WERI-Rb-1 (cell line): Measurements from ENCODE around the gene INPP5E.

Experiments
- DNase-seq: peaks from one replicate; pipeline ENCODE4 v3.0.0-alpha.2; 2020
- H3K27ac ChIP-seq: fragments of 250-450 bp; sonication (Bioruptor Pico); 2 replicates; pipeline ENCODE4 v1.5.1; 2020; ENCODE audit warnings: mild to moderate bottlenecking, moderate library complexity
- H3K27me3 ChIP-seq: fragments of 250-450 bp; sonication (Bioruptor Pico); 2 replicates; pipeline ENCODE4 v1.5.1; 2021; ENCODE audit warnings: mild to moderate bottlenecking, low read depth, moderate library complexity; ENCODE audit not compliant: insufficient read depth, severe bottlenecking
- H3K36me3 ChIP-seq: fragments of 250-450 bp; sonication (Bioruptor Pico); 2 replicates; pipeline ENCODE4 v1.5.1; 2020; ENCODE audit warnings: mild to moderate bottlenecking, moderate library complexity
- H3K4me3 ChIP-seq: 2 replicates; pipeline ENCODE4 v1.5.1; 2011; ENCODE audit warnings: low read depth, mild to moderate bottlenecking, control low read depth, low read length
- H3K9me3 ChIP-seq: fragments of 250-450 bp; sonication (Bioruptor Pico); 2 replicates; pipeline ENCODE4 v1.5.1; 2021; ENCODE audit warnings: mild to moderate bottlenecking, moderate library complexity; ENCODE audit not compliant: severe bottlenecking
- CTCF ChIP-seq: IDR thresholded peaks from 2 replicates; pipeline ENCODE4 v1.5.1; 2011; ENCODE audit warnings: low read depth, mild to moderate bottlenecking, control low read depth, inconsistent platforms, low read length

INPP5E gene

GRCh38 chr9:136441191-136441680, 1.6 kb upstream of the INPP5E start:
- no peaks in the 10 kb centered on the region for H3K27me3 ChIP-seq
- no peak for TF ChIP-seq CTCF
- no peak overlapping the region for H3K27ac ChIP-seq
- no peaks in the 10 kb centered on the region for H3K9me3 ChIP-seq
- no peak for DNase-seq
- peaks cover 83% of the 10 kb centered on the region for H3K36me3 ChIP-seq
- H3K4me3 ChIP-seq: no peak overlapping the region

- Histone ChIP-seq H3K27me3 (no peaks in the 10 kb centered on the region), H3K27ac (peak overlapping the region; percentile 92), H3K36me3 (peaks cover 85% of the 10 kb centered on the region), H3K9me3 (no peaks in the 10 kb centered on the region), H3K4me3 (peak overlapping the region; percentile 62)
- TF ChIP-seq CTCF: no peak
- DNase-seq: peak; percentile 31
These were observed 831 bp downstream of the INPP5E start for GRCh38 chr9:136438548-136439480.

GRCh38 chr9:136437839-136438547, 1.7 kb downstream of the INPP5E start:
- peak overlapping the region; percentile 62 for H3K4me3 ChIP-seq
- DNase-seq: no peak
- TF ChIP-seq CTCF: no peak
- H3K9me3 ChIP-seq: no peaks in the 10 kb centered on the region
- peaks cover 81% of the 10 kb centered on the region for H3K36me3 ChIP-seq
- H3K27ac ChIP-seq: no peak overlapping the region
- no peaks in the 10 kb centered on the region for H3K27me3 ChIP-seq

GRCh38 chr9:136437430-136437829, 2.2 kb downstream of the INPP5E start:
- no peaks in the 10 kb centered on the region for H3K27me3 ChIP-seq
- H3K9me3 ChIP-seq: no peaks in the 10 kb centered on the region
- H3K27ac ChIP-seq: no peak overlapping the region
- peaks cover 81% of the 10 kb centered on the region for H3K36me3 ChIP-seq
- no peak for TF ChIP-seq CTCF
- DNase-seq: no peak
- H3K4me3 ChIP-seq: no peak overlapping the region

- H3K27me3 ChIP-seq: no peaks in the 10 kb centered on the region
- no peak overlapping the region for H3K27ac ChIP-seq
- TF ChIP-seq CTCF: no peak
- H3K4me3 ChIP-seq: no peak overlapping the region
- H3K9me3 ChIP-seq: no peaks in the 10 kb centered on the region
- peaks cover 75% of the 10 kb centered on the region for H3K36me3 ChIP-seq
- no peak for DNase-seq
These were observed 3.5 kb downstream of the INPP5E start for GRCh38 chr9:136436055-136436634.
